Natural killer cell (primary cell): Measurements from ENCODE around the gene IKZF1. TPM values are rescaled to one million over a fixed set of nuclear protein-coding genes. Genes with fewer than 3 reads are reported as not detected.
A peak's percentile ranks its signal among the peaks of the same experiment; 100 is the strongest.

Source experiments
- ATAC-seq, 3 donors: fragments of 150-1000 bp in 2 of 3; fragments of 200-7000 bp in 1 of 3; cut with Tn5 transposase; 1 replicate in 1 of 3; 2 replicates in 2 of 3; pipeline ENCODE4 v1.10.0; 2021; ENCODE audit warnings: mild to moderate bottlenecking in 2 of 3, moderate library complexity in 2 of 3
- DNase-seq, 2 donors: peaks; one replicate each; pipeline versions ENCODE4 v3.0.0 to v3.0.0-alpha.2; 2013 to 2021; ENCODE audit warnings: mixed read lengths in 1 of 2
- H3K27ac ChIP-seq: one replicate; pipeline ENCODE4 v1.5.1; 2013; ENCODE audit warnings: mild to moderate bottlenecking, low read length
- H3K27me3 ChIP-seq: one replicate; pipeline ENCODE4 v1.6.1; 2013; ENCODE audit warnings: low read length; ENCODE audit not compliant: control insufficient read depth, insufficient read depth
- H3K36me3 ChIP-seq: one replicate; pipeline ENCODE4 v1.6.1; 2013; ENCODE audit warnings: low read length; ENCODE audit not compliant: control insufficient read depth, insufficient read depth
- H3K4me1 ChIP-seq: one replicate; pipeline ENCODE4 v1.6.1; 2013; ENCODE audit warnings: low read length; ENCODE audit not compliant: control insufficient read depth, insufficient read depth
- H3K4me3 ChIP-seq: one replicate; pipeline ENCODE4 v1.5.1; 2013; ENCODE audit warnings: low read length
- H3K9me3 ChIP-seq: one replicate; pipeline ENCODE4 v1.6.1; 2013; ENCODE audit warnings: low read length; ENCODE audit not compliant: control insufficient read depth, insufficient read depth
- H3K27ac Mint-ChIP-seq, 2 donors: one replicate each; pipeline ENCODE4 v1.8.0; 2022; ENCODE audit warnings: mild to moderate bottlenecking in 2 of 2, mixed read lengths in 2 of 2, moderate library complexity in 1 of 2
- H3K27me3 Mint-ChIP-seq, 2 donors: one replicate each; pipeline ENCODE4 v1.8.0; 2022; ENCODE audit warnings: low read depth in 2 of 2, mixed read lengths in 2 of 2
- H3K36me3 Mint-ChIP-seq: one replicate; pipeline ENCODE4 v1.8.0; 2022; ENCODE audit warnings: mixed read lengths
- H3K4me1 Mint-ChIP-seq, 2 donors: one replicate each; pipeline ENCODE4 v1.8.0; 2022; ENCODE audit warnings: mixed read lengths in 2 of 2
- H3K4me3 Mint-ChIP-seq: one replicate; pipeline ENCODE4 v1.8.0; 2022; ENCODE audit warnings: mild to moderate bottlenecking, moderate library complexity, mixed read lengths
- H3K9me3 Mint-ChIP-seq, 2 donors: one replicate each; pipeline ENCODE4 v1.8.0; 2022; ENCODE audit warnings: mixed read lengths in 2 of 2
- WGBS: methylation state at CpG from one replicate; pipeline ENCODE4 v1.1.7; 2013; ENCODE audit warnings: missing lambda C conversion rate; ENCODE audit not compliant: insufficient coverage; 5-methylcytosine and 5-hydroxymethylcytosine counted together
- intact Hi-C: fragments of 100-400 bp; cut with micrococcal nuclease; formaldehyde crosslinking; loops from one replicate; pipeline ENCODE4 v1.14.2; 2022
- total RNA-seq, 4 donors: library from RNA; stranded (reverse); fragments of 120-200 nt in 1 of 4; gene quantifications; one replicate each; pipeline versions ENCODE4 v1.2.3 to v1.2.4, GENCODE V29; 2013 to 2022
- TF ChIP-seq, protein P1 (sequence below): fragments of 200-600 bp; IDR thresholded peaks from one replicate; pipeline ENCODE4 v1.8.0; 2022; ENCODE audit warnings: antibody characterized with exemption

Gene IKZF1
- total RNA-seq, 3 donors from 2014 or later (not counting 1 experiment from before 2014, with no cell fraction given), result 294 to 391 (median 350) TPM

DNA sequence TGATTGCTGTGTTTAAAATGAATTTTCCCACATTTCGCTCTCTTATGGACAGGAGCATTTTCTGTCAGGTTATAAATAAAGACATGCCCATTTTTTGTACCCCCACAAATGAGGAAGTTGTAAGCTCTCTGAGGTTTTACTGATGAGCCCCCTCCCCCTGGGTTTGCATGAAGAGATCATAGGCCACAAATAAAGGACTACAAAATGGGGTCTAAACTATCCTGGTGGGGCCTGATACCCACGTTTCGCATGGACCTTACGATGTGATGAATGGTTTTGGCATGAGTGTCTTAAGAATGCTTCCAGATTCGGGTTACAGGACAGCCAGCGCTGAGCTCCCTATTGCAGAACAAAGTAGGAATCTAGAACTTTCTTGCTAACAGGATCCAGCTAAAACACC is 5.8 kb downstream of the IKZF1 start:
- WGBS, result 27% methylated on average over 5 of the region's 6 CpGs
- no peaks in the 10 kb centered on the region for H3K27me3 Mint-ChIP-seq
- Histone ChIP-seq H3K4me3 (peak overlapping the region; percentile 41), H3K4me1 (peaks cover 47% of the 10 kb centered on the region), H3K36me3 (peaks cover 10% of the 10 kb centered on the region), H3K27ac (peak overlapping the region; percentile 93), H3K9me3 (no peaks in the 10 kb centered on the region), H3K27me3 (no peaks in the 10 kb centered on the region)
- peaks cover 91 to 94% of the 10 kb centered on the region in 2 donors for H3K4me1 Mint-ChIP-seq
- H3K4me3 Mint-ChIP-seq, result peak overlapping the region; percentile 99
- no peaks in the 10 kb centered on the region for H3K36me3 Mint-ChIP-seq
- H3K27ac Mint-ChIP-seq, result peak overlapping the region in 1 of 2 donors; percentile 98
- TF ChIP-seq, protein P1, sequence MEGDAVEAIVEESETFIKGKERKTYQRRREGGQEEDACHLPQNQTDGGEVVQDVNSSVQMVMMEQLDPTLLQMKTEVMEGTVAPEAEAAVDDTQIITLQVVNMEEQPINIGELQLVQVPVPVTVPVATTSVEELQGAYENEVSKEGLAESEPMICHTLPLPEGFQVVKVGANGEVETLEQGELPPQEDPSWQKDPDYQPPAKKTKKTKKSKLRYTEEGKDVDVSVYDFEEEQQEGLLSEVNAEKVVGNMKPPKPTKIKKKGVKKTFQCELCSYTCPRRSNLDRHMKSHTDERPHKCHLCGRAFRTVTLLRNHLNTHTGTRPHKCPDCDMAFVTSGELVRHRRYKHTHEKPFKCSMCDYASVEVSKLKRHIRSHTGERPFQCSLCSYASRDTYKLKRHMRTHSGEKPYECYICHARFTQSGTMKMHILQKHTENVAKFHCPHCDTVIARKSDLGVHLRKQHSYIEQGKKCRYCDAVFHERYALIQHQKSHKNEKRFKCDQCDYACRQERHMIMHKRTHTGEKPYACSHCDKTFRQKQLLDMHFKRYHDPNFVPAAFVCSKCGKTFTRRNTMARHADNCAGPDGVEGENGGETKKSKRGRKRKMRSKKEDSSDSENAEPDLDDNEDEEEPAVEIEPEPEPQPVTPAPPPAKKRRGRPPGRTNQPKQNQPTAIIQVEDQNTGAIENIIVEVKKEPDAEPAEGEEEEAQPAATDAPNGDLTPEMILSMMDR, result no peak
- ATAC-seq (no peak), DNase-seq (peak in 1 of 2 donors; percentile 42)
- intact Hi-C loops, result no loop called here
- no peaks in the 10 kb centered on the region for H3K9me3 Mint-ChIP-seq

DNA sequence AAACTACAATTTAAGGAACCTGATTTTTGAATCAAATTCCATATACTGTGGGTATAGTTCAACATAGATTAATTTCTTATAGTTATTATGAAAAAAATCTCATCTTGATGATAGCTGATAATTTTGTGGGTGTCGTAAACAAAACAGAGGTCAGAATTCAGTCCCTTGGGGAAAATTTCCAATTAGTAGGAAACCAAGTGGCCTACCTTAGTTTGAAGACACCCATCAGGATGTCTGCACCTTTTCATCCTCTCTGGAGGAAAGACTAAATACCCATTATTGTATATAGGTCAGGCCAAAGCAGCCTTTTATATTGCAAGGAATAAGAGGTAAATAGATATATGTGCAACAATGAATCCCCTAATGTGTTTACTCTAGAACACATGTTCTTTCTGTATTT is 6.4 kb downstream of the IKZF1 start:
- TF ChIP-seq, protein P1, result no peak
- peak overlapping the region; percentile 41 for H3K4me3 ChIP-seq
- Mint-ChIP-seq H3K9me3 (no peaks in the 10 kb centered on the region), H3K4me1 (peaks cover 97 to 100% of the 10 kb centered on the region in 2 donors), H3K36me3 (no peaks in the 10 kb centered on the region), H3K27me3 (no peaks in the 10 kb centered on the region), H3K4me3 (peak overlapping the region; percentile 99), H3K27ac (peak overlapping the region in 1 of 2 donors; percentile 98)
- no peaks in the 10 kb centered on the region for H3K9me3 ChIP-seq
- ATAC-seq (no peak), DNase-seq (no peak)
- peak overlapping the region; percentile 93 for H3K27ac ChIP-seq
- 67% methylated on average over 1 of the region's 1 CpG for WGBS
- H3K27me3 ChIP-seq, result no peaks in the 10 kb centered on the region
- peaks cover 53% of the 10 kb centered on the region for H3K4me1 ChIP-seq
- intact Hi-C loops, result no loop called here
- H3K36me3 ChIP-seq, result peaks cover 10% of the 10 kb centered on the region

DNA sequence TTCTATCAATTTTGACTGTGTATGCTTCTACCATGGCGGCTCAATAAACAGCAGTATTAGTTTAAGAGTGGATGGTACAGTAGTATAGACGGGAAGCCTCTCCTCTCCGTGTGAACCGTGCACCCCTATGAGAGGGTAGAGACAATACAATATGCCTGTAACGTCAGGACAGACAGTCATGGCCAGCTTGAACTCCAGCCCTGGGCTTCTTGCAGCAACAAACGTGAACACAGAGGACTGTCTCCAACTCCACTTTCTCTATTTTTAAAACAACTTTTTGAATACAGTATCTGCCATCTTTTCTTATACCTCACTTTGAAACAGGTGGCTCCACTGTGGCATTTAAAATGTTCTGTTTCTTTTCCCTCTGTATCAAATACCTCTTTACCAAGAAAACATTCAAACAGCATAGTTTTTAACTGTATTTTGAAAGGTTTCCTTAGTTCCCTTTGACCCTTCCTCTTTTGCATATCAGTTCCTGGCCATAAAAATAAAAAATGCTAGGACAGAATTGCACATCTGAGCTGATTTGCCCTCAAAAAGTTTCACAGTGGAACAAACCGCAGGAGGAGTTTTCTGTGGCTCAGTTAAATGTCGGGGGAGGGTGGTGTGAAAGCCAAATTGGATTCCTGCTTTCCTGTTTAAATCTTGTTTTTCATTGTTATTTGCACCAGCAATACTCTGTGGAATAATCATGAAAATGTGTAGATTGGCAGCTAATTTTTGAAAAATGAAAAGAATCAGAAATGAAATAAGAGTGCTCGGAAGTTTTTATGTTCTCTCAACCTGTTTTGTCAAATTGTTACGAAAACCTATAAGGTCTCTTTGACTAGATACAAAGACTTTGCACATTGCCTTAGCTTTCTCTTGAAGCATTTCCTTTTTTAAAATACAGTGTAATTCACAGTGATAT is 8.0 kb downstream of the IKZF1 start:
- intact Hi-C loops, result no loop called here
- Mint-ChIP-seq H3K4me1 (peaks cover 96 to 99% of the 10 kb centered on the region in 2 donors), H3K9me3 (no peaks in the 10 kb centered on the region), H3K27ac (peak overlapping the region in 1 of 2 donors; percentile 98), H3K4me3 (peak overlapping the region; percentile 99), H3K27me3 (no peaks in the 10 kb centered on the region), H3K36me3 (no peaks in the 10 kb centered on the region)
- H3K4me3 ChIP-seq, result peak overlapping the region; percentile 2
- H3K27me3 ChIP-seq, result no peaks in the 10 kb centered on the region
- peak overlapping the region; percentile 93 for H3K27ac ChIP-seq
- peaks cover 64% of the 10 kb centered on the region for H3K4me1 ChIP-seq
- H3K36me3 ChIP-seq, result peaks cover 10% of the 10 kb centered on the region
- DNase-seq, result peak in 1 of 2 donors; percentile 59
- H3K9me3 ChIP-seq, result no peaks in the 10 kb centered on the region
- WGBS, result under 1% methylated on average over 10 of the region's 10 CpGs
- ATAC-seq, result peak; percentile 8 to 19 (median 16)
- TF ChIP-seq, protein P1, result no peak
